ENCODE measurements around the gene CENPQ.
"Not testable (repeated sequence)": the region's sequence is repeated elsewhere in the genome, so short reads cannot be mapped to it uniquely, and the experiment has no call there.

The CENPQ gene

GRCh38 chr6:49462599-49462926, 607 bp upstream of the CENPQ start:
- Histone ChIP-seq H3K9me3 (ENCODE audit: control insufficient read depth, insufficient read depth, low read length) (no peaks in the 10 kb centered on the region), H3K36me3 (ENCODE audit: control insufficient read depth, insufficient read depth, low read length) (peaks cover 3% of the 10 kb centered on the region; the same call in 1 of the 2 replicates), H3K4me3 (ENCODE audit: low read depth, low read length) (peak overlapping the region; percentile 97), H3K27ac (ENCODE audit: low read depth, low read length) (peak overlapping the region; percentile 37), H3K4me1 (ENCODE audit: control insufficient read depth, insufficient read depth, low read length) (peaks cover 11% of the 10 kb centered on the region; the same call in 1 of the 2 replicates), H3K27me3 (ENCODE audit: control insufficient read depth, insufficient read depth, low read length) (no peaks in the 10 kb centered on the region), H3K9ac (ENCODE audit: low read depth, low read length) (peak overlapping the region; percentile 49)

- Histone ChIP-seq H3K36me3 (ENCODE audit: control insufficient read depth, insufficient read depth, low read length) (peaks cover 3% of the 10 kb centered on the region; the same call in 1 of the 2 replicates), H3K27ac (ENCODE audit: low read depth, low read length) (peak overlapping the region; percentile 94), H3K9ac (ENCODE audit: low read depth, low read length) (peak overlapping the region; percentile 95), H3K27me3 (ENCODE audit: control insufficient read depth, insufficient read depth, low read length) (no peaks in the 10 kb centered on the region), H3K4me3 (ENCODE audit: low read depth, low read length) (peak overlapping the region; percentile 97), H3K4me1 (ENCODE audit: control insufficient read depth, insufficient read depth, low read length) (peaks cover 11% of the 10 kb centered on the region; the same call in 1 of the 2 replicates), H3K9me3 (ENCODE audit: control insufficient read depth, insufficient read depth, low read length) (no peaks in the 10 kb centered on the region)
Observed at GRCh38 chr6:49463612-49463967, 420 bp downstream of the CENPQ start.

DNA sequence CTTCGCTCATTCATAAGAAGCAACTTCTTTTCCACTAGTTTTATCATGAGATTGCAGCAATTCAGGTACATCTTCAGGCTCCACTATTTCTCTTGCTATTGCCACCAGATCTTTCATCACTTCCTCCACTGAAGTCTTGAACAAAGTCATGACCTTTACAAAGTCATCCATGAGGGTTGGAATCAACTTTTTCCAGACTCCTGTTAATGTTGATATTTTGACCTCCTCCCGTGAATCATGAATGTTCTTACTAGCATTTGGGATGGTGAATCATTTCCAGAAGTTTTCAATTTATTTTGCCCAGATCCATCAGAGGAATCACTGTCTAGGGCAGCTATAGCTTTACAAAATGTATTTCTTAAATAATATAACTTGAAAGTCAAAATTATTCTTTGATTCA, 1.5 kb downstream of the CENPQ start:
- peaks cover 11% of the 10 kb centered on the region; the same call in 1 of the 2 replicates for H3K4me1 ChIP-seq (ENCODE audit: control insufficient read depth, insufficient read depth, low read length)
- no peaks in the 10 kb centered on the region for H3K9me3 ChIP-seq (ENCODE audit: control insufficient read depth, insufficient read depth, low read length)
- no peaks in the 10 kb centered on the region; the same call in 1 of the 2 replicates for H3K36me3 ChIP-seq (ENCODE audit: control insufficient read depth, insufficient read depth, low read length)
- H3K27ac ChIP-seq (ENCODE audit: low read depth, low read length): no peak overlapping the region
- no peaks in the 10 kb centered on the region for H3K27me3 ChIP-seq (ENCODE audit: control insufficient read depth, insufficient read depth, low read length)
- H3K9ac ChIP-seq (ENCODE audit: low read depth, low read length): no peak overlapping the region
- peak overlapping the region; percentile 97 for H3K4me3 ChIP-seq (ENCODE audit: low read depth, low read length)

GRCh38 chr6:49468042-49468441, 4.9 kb downstream of the CENPQ start:
- no peak overlapping the region for H3K9ac ChIP-seq (ENCODE audit: low read depth, low read length)
- H3K4me1 ChIP-seq (ENCODE audit: control insufficient read depth, insufficient read depth, low read length): 0 out of 2 replicates have a peak, but pooled peaks cover 6% of the 10 kb centered on the region
- H3K4me3 ChIP-seq (ENCODE audit: low read depth, low read length): no peak overlapping the region
- no peaks in the 10 kb centered on the region for H3K9me3 ChIP-seq (ENCODE audit: control insufficient read depth, insufficient read depth, low read length)
- no peaks in the 10 kb centered on the region for H3K27me3 ChIP-seq (ENCODE audit: control insufficient read depth, insufficient read depth, low read length)
- H3K27ac ChIP-seq (ENCODE audit: low read depth, low read length): no peak overlapping the region
- H3K36me3 ChIP-seq (ENCODE audit: control insufficient read depth, insufficient read depth, low read length): peaks cover 27% of the 10 kb centered on the region

DNA sequence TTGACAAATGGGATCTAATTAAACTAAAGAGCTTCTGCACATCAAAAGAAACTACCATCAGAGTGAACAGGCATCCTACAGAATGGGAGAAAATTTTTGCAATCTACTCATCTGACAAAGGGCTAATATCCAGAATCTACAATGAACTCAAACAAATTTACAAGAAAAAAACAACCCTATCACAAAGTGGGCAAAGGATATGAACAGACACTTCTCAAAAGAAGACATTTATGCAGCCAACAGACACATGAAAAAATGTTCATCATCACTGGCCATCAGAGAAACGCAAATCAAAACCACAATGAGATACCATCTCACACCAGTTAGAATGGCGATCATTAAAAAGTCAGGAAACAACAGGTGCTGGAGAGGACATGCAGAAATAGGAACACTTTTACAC, 13.4 kb downstream of the CENPQ start:
- not testable (repeated sequence) for H3K4me1 ChIP-seq (ENCODE audit: control insufficient read depth, insufficient read depth, low read length); H3K9ac ChIP-seq (ENCODE audit: low read depth, low read length); H3K9me3 ChIP-seq (ENCODE audit: control insufficient read depth, insufficient read depth, low read length); H3K27ac ChIP-seq (ENCODE audit: low read depth, low read length); H3K4me3 ChIP-seq (ENCODE audit: low read depth, low read length); H3K27me3 ChIP-seq (ENCODE audit: control insufficient read depth, insufficient read depth, low read length)
- H3K36me3 ChIP-seq (ENCODE audit: control insufficient read depth, insufficient read depth, low read length): peaks cover 36% of the 10 kb centered on the region

- Histone ChIP-seq H3K4me1 (ENCODE audit: control insufficient read depth, insufficient read depth, low read length) (no peaks in the 10 kb centered on the region), H3K9me3 (ENCODE audit: control insufficient read depth, insufficient read depth, low read length) (no peaks in the 10 kb centered on the region; the same call in 1 of the 2 replicates), H3K36me3 (ENCODE audit: control insufficient read depth, insufficient read depth, low read length) (peaks cover 13% of the 10 kb centered on the region), H3K9ac (ENCODE audit: low read depth, low read length) (no peak overlapping the region), H3K4me3 (ENCODE audit: low read depth, low read length) (no peak overlapping the region), H3K27me3 (ENCODE audit: control insufficient read depth, insufficient read depth, low read length) (no peaks in the 10 kb centered on the region), H3K27ac (ENCODE audit: low read depth, low read length) (no peak overlapping the region)
Observed at GRCh38 chr6:49479308-49479970, 16.3 kb downstream of the CENPQ start.

DNA sequence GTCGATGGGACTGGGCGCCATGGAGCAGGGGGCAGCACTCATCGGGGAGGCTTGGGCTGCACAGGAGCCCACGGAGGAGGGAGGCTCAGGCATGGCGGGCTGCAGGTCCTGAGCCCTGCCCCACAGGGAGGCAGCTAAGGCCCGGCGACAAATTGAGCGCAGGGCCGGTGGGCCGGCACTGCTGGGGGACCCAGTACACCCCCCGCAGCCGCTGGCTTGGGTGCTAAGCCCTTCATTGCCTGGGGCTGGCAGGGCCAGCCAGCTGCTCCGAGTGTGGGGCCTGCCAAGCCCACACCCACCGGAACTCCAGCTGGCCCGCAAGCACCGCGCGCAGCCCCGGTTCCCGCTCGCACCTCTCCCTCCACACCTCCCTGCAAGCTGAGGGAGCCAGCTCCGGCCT, 18.7 kb downstream of the CENPQ start:
- not testable (repeated sequence) for H3K4me1 ChIP-seq (ENCODE audit: control insufficient read depth, insufficient read depth, low read length); H3K27ac ChIP-seq (ENCODE audit: low read depth, low read length); H3K27me3 ChIP-seq (ENCODE audit: control insufficient read depth, insufficient read depth, low read length); H3K9me3 ChIP-seq (ENCODE audit: control insufficient read depth, insufficient read depth, low read length); H3K9ac ChIP-seq (ENCODE audit: low read depth, low read length); H3K4me3 ChIP-seq (ENCODE audit: low read depth, low read length)
- H3K36me3 ChIP-seq (ENCODE audit: control insufficient read depth, insufficient read depth, low read length): peaks cover 30% of the 10 kb centered on the region

GRCh38 chr6:49483380-49483779, 20.2 kb downstream of the CENPQ start:
- peaks cover 37% of the 10 kb centered on the region for H3K36me3 ChIP-seq (ENCODE audit: control insufficient read depth, insufficient read depth, low read length)
- not testable (repeated sequence) for H3K9me3 ChIP-seq (ENCODE audit: control insufficient read depth, insufficient read depth, low read length); H3K9ac ChIP-seq (ENCODE audit: low read depth, low read length); H3K27ac ChIP-seq (ENCODE audit: low read depth, low read length); H3K4me1 ChIP-seq (ENCODE audit: control insufficient read depth, insufficient read depth, low read length); H3K27me3 ChIP-seq (ENCODE audit: control insufficient read depth, insufficient read depth, low read length); H3K4me3 ChIP-seq (ENCODE audit: low read depth, low read length)

DNA sequence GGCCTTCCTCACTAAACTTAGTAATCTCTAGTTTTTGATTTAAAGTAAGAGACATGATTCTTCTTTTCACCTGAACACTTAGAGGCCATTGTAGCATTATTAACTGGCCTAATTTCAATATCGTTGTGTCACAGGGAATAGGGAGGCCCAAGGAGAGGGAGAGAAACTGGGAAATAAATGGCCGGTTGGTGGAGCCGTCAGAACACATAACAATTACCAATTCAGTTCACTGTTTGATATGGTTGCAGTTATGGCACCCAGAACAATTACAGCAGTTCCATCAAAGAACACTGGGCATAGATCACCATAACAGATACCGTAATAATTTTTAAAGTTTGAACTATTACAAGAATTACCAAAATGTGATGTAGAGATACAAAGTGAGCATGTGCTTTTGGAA, 27.5 kb downstream of the CENPQ start:
- H3K4me3 ChIP-seq (ENCODE audit: low read depth, low read length): no peak overlapping the region
- no peaks in the 10 kb centered on the region for H3K9me3 ChIP-seq (ENCODE audit: control insufficient read depth, insufficient read depth, low read length)
- H3K36me3 ChIP-seq (ENCODE audit: control insufficient read depth, insufficient read depth, low read length): peaks cover 71% of the 10 kb centered on the region
- H3K27me3 ChIP-seq (ENCODE audit: control insufficient read depth, insufficient read depth, low read length): no peaks in the 10 kb centered on the region
- H3K4me1 ChIP-seq (ENCODE audit: control insufficient read depth, insufficient read depth, low read length): no peaks in the 10 kb centered on the region
- no peak overlapping the region for H3K27ac ChIP-seq (ENCODE audit: low read depth, low read length)
- H3K9ac ChIP-seq (ENCODE audit: low read depth, low read length): no peak overlapping the region

- Histone ChIP-seq H3K4me3 (ENCODE audit: low read depth, low read length) (no peak overlapping the region), H3K27me3 (ENCODE audit: control insufficient read depth, insufficient read depth, low read length) (no peaks in the 10 kb centered on the region), H3K27ac (ENCODE audit: low read depth, low read length) (no peak overlapping the region), H3K9ac (ENCODE audit: low read depth, low read length) (no peak overlapping the region), H3K9me3 (ENCODE audit: control insufficient read depth, insufficient read depth, low read length) (no peaks in the 10 kb centered on the region), H3K36me3 (ENCODE audit: control insufficient read depth, insufficient read depth, low read length) (peaks cover 20% of the 10 kb centered on the region), H3K4me1 (ENCODE audit: control insufficient read depth, insufficient read depth, low read length) (no peaks in the 10 kb centered on the region)
Observed at GRCh38 chr6:49497304-49497703, 34.1 kb downstream of the CENPQ start.

DNA sequence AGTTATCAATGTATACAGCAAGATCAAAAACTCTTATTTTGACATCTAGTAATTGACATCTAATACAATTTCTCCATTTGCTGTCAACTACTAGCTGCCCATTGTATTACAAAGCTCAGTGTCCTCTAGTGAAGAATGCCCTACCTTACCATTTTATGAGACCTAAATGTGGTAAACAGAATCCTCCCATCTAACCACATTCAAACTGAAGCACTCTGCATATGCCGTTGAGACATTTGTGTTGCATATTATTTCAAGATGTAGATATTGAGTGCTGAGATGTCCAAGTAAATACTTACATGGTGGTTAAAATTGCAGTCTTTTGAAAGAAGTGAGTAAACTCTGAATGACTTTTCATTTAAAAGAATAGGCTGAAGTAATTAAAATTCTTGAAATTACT, 36.0 kb downstream of the CENPQ start:
- Histone ChIP-seq H3K27me3 (ENCODE audit: control insufficient read depth, insufficient read depth, low read length) (no peaks in the 10 kb centered on the region), H3K9me3 (ENCODE audit: control insufficient read depth, insufficient read depth, low read length) (no peaks in the 10 kb centered on the region), H3K27ac (ENCODE audit: low read depth, low read length) (no peak overlapping the region), H3K4me1 (ENCODE audit: control insufficient read depth, insufficient read depth, low read length) (no peaks in the 10 kb centered on the region), H3K36me3 (ENCODE audit: control insufficient read depth, insufficient read depth, low read length) (peaks cover 3% of the 10 kb centered on the region; the same call in 1 of the 2 replicates), H3K4me3 (ENCODE audit: low read depth, low read length) (no peak overlapping the region), H3K9ac (ENCODE audit: low read depth, low read length) (no peak overlapping the region)
